OCI-LY3 (cell line): ENCODE measurements around the gene LNX1.

ENCODE experiments used
- CTCF ChIP-seq: fragments of 200-600, 300-600 bp; sonication (generic); IDR thresholded peaks from 2 replicates; pipeline ENCODE4 v1.5.1; 2014; ENCODE audit warnings: antibody characterized with exemption, low read length, low read depth
- EZH2phosphoT487 ChIP-seq: fragments of 200-600 bp; shearing (Covaris generic); IDR thresholded peaks from 2 replicates; pipeline ENCODE4 v1.6.1; 2018; ENCODE audit warnings: antibody characterized with exemption, mixed run types, low read depth

DNA sequence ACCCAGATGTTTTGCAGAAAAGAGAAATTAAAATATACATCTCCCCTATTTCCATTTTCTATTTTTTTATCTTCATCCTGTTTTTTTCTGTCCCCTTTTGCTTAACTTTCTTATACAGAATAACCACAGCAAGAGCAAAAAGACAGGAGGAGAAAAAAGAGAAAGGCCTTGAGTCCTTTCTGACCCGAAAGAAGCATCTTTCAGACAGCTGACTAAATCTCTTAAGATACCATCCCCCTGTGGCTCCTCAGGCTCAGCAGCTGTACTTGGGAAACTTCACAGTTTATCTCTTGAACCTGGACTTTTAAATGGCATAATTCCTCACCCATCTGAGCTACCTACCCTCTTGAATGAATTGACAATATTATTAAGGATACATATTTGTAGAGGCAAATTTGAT is 113.7 kb downstream of the LNX1 start:
- TF ChIP-seq CTCF (no peak), EZH2phosphoT487 (no peak)
